Sigmoid colon (tissue), 3 donors: Measurements from ENCODE around the gene OR13J1.

Experiments used
- POLR2A ChIP-seq, 2 donors: fragments of 450-650 bp; IDR thresholded peaks; one replicate each; pipeline ENCODE4 v1.6.1; 2016; ENCODE audit warnings: antibody characterized with exemption in 2 of 2, mild to moderate bottlenecking in 2 of 2, moderate library complexity in 2 of 2
- TF ChIP-seq, protein P1 (sequence below), 4 experiments: fragments of 450-650 bp in 3 of 4; fragments of 200-600 bp in 1 of 4; IDR thresholded peaks; one replicate each; pipeline ENCODE4 v1.5.1; 2016 to 2019; ENCODE audit warnings: antibody characterized with exemption in 4 of 4, mild to moderate bottlenecking in 3 of 4, moderate library complexity in 2 of 4

DNA sequence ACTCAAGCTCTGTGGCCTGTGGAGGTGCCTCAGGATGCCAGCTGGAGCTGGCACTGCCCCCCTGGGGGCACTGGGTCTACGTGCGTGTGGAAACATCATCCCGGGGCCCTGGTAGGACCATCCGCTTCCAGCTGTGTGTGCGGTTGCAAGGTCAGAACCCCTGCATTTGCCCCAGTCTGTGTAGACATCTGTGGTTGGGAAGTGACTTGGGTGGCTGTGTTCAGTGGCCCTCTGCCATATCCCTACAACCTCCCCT lies 28.6 kb downstream of the OR13J1 start:
- TF ChIP-seq, protein P1, sequence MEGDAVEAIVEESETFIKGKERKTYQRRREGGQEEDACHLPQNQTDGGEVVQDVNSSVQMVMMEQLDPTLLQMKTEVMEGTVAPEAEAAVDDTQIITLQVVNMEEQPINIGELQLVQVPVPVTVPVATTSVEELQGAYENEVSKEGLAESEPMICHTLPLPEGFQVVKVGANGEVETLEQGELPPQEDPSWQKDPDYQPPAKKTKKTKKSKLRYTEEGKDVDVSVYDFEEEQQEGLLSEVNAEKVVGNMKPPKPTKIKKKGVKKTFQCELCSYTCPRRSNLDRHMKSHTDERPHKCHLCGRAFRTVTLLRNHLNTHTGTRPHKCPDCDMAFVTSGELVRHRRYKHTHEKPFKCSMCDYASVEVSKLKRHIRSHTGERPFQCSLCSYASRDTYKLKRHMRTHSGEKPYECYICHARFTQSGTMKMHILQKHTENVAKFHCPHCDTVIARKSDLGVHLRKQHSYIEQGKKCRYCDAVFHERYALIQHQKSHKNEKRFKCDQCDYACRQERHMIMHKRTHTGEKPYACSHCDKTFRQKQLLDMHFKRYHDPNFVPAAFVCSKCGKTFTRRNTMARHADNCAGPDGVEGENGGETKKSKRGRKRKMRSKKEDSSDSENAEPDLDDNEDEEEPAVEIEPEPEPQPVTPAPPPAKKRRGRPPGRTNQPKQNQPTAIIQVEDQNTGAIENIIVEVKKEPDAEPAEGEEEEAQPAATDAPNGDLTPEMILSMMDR (IDR thresholded peaks at IDR 0.05) = no peak
- no peak for TF ChIP-seq POLR2A (IDR thresholded peaks at IDR 0.05)
